Activated naive CD8-positive, alpha-beta T cell treated with anti-CD3 and anti-CD28 coated beads, Interleukin-2, amount 10 ng/mL, durations not matched to agents 7 days and 5 days (primary cell): ENCODE results near the gene SPECC1L. TPM values are rescaled to one million over a fixed set of nuclear protein-coding genes. Genes with fewer than 3 reads are reported as not detected.

ENCODE experiments used
- ATAC-seq: fragments of 150-1000 bp; cut with Tn5 transposase; one replicate; pipeline ENCODE4 v1.10.0; 2021; ENCODE audit warnings: low read depth, moderate library complexity
- POLR2A ChIA-PET: fragments of 350-600 bp; sonication (Branson Sonifier 250); formaldehyde crosslinking; loops from one replicate; lab custom pipeline; 2021; ENCODE audit warnings: antibody characterized with exemption; lab: Charles Lee
- DNase-seq: peaks from one replicate; pipeline ENCODE4 v3.0.0; 2021
- H3K27ac Mint-ChIP-seq: one replicate; pipeline ENCODE4 v1.8.0; 2022; ENCODE audit warnings: mild to moderate bottlenecking, mixed read lengths
- H3K27me3 Mint-ChIP-seq: one replicate; pipeline ENCODE4 v1.8.0; 2022; ENCODE audit warnings: mild to moderate bottlenecking, moderate library complexity, mixed read lengths
- H3K36me3 Mint-ChIP-seq: one replicate; pipeline ENCODE4 v1.8.0; 2021; ENCODE audit warnings: mild to moderate bottlenecking, mixed read lengths
- H3K4me1 Mint-ChIP-seq: one replicate; pipeline ENCODE4 v1.8.0; 2021; ENCODE audit warnings: mixed read lengths
- H3K4me3 Mint-ChIP-seq: one replicate; pipeline ENCODE4 v1.8.0; 2022; ENCODE audit warnings: mild to moderate bottlenecking, moderate library complexity, mixed read lengths
- H3K9me3 Mint-ChIP-seq: one replicate; pipeline ENCODE4 v1.8.0; 2021; ENCODE audit warnings: mixed read lengths
- total RNA-seq, 2 experiments: library from RNA; stranded (reverse); gene quantifications; one replicate each; pipeline ENCODE4 v1.2.3, GENCODE V29; 2021

Gene SPECC1L
- total RNA-seq, 2 experiments from 2014 or later: 55.4 to 59.4 TPM

DNA sequence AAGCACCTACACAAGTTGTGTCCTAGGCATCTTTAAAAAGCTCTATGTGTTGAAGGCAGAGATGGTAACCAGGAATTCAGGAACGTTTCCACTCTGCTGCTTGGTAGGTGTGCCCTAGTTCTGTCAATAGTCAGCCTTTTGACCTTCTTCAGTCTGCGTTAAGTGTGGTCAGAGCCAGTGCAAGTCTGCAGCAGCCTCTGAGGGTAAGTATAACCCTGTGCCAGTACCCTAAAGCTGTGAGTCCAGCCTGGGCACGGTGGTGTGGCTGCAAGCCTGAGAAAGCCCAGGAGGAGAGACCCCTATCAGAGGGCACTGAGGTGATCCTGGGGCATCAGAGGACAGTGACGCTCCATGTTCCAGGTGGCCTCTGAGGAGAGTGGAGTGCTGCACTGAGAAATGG lies 80.0 kb downstream of the SPECC1L start:
- POLR2A ChIA-PET: no interaction called here
- ATAC-seq (no peak), DNase-seq (no peak)
- peaks cover 5% of the 10 kb centered on the region for H3K9me3 Mint-ChIP-seq
- H3K4me3 Mint-ChIP-seq: no peak overlapping the region
- H3K27ac Mint-ChIP-seq: no peak overlapping the region
- peaks cover 62% of the 10 kb centered on the region for H3K36me3 Mint-ChIP-seq
- peaks cover 4% of the 10 kb centered on the region for H3K4me1 Mint-ChIP-seq
- no peaks in the 10 kb centered on the region for H3K27me3 Mint-ChIP-seq

- H3K4me1 Mint-ChIP-seq: peaks cover 5% of the 10 kb centered on the region
- no peak for ATAC-seq
- H3K27me3 Mint-ChIP-seq: no peaks in the 10 kb centered on the region
- H3K36me3 Mint-ChIP-seq: peaks cover 62% of the 10 kb centered on the region
- peaks cover 5% of the 10 kb centered on the region for H3K9me3 Mint-ChIP-seq
- no peak for DNase-seq
- no peak overlapping the region for H3K27ac Mint-ChIP-seq
- POLR2A ChIA-PET: no interaction called here
- no peak overlapping the region for H3K4me3 Mint-ChIP-seq
Observed at GRCh38 chr22:24353121-24353520, 82.5 kb downstream of the SPECC1L start.

- Mint-ChIP-seq H3K27ac (no peak overlapping the region), H3K4me3 (no peak overlapping the region), H3K27me3 (no peaks in the 10 kb centered on the region), H3K36me3 (peaks cover 54% of the 10 kb centered on the region), H3K4me1 (peaks cover 16% of the 10 kb centered on the region), H3K9me3 (peaks cover 5% of the 10 kb centered on the region)
- no peak for ATAC-seq
- POLR2A ChIA-PET: no interaction called here
- DNase-seq: no peak
Observed at GRCh38 chr22:24355574-24355973, 84.9 kb downstream of the SPECC1L start.

GRCh38 chr22:24357547-24357946 lies 86.9 kb downstream of the SPECC1L start:
- no peaks in the 10 kb centered on the region for H3K27me3 Mint-ChIP-seq
- POLR2A ChIA-PET: no interaction called here
- peaks cover 5% of the 10 kb centered on the region for H3K9me3 Mint-ChIP-seq
- peaks cover 16% of the 10 kb centered on the region for H3K4me1 Mint-ChIP-seq
- DNase-seq: no peak
- no peak overlapping the region for H3K4me3 Mint-ChIP-seq
- no peak overlapping the region for H3K27ac Mint-ChIP-seq
- ATAC-seq: no peak
- peaks cover 49% of the 10 kb centered on the region for H3K36me3 Mint-ChIP-seq

GRCh38 chr22:24358105-24358836 lies 87.6 kb downstream of the SPECC1L start:
- peaks cover 3% of the 10 kb centered on the region for H3K9me3 Mint-ChIP-seq
- peaks cover 41% of the 10 kb centered on the region for H3K36me3 Mint-ChIP-seq
- POLR2A ChIA-PET: no interaction called here
- H3K4me1 Mint-ChIP-seq: peaks cover 16% of the 10 kb centered on the region
- no peak for DNase-seq
- no peak overlapping the region for H3K27ac Mint-ChIP-seq
- no peak overlapping the region for H3K4me3 Mint-ChIP-seq
- no peaks in the 10 kb centered on the region for H3K27me3 Mint-ChIP-seq
- ATAC-seq: no peak

DNA sequence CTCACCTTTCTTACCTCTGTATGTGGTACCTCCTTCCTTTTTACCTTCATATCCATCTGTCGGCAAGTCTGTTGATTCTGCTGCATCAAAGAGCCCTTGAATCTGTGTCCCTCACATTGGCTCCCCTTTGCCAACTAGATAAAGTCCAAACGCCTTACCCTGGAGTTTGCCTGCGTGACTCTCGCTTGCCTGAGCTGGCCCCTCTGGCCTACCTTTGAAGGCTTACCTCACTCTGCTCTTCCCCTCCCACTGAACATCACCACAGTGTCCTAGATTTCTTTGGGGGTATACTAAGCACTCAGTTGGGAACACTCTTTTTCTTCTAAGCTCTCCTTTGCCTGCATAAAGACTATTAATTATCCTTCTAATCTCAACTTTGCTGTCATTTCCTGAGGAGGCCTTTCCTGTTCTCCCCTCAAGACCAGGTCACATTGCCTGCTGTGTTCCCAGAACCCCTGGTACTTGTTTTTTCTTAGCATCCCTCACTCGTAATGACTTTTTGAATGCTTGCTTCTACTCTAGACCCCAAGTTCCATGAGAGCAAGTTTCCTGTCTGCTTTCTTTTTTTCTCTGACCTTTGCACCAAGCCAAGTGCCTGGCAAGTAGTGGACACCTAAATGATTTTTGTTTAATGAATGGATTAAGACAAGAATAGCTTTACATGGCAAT lies 89.0 kb downstream of the SPECC1L start:
- Mint-ChIP-seq H3K27ac (peak overlapping the region; percentile 17), H3K27me3 (no peaks in the 10 kb centered on the region), H3K36me3 (peaks cover 29% of the 10 kb centered on the region), H3K9me3 (no peaks in the 10 kb centered on the region), H3K4me3 (no peak overlapping the region), H3K4me1 (peaks cover 16% of the 10 kb centered on the region)
- POLR2A ChIA-PET: no interaction called here
- ATAC-seq (no peak), DNase-seq (no peak)

DNA sequence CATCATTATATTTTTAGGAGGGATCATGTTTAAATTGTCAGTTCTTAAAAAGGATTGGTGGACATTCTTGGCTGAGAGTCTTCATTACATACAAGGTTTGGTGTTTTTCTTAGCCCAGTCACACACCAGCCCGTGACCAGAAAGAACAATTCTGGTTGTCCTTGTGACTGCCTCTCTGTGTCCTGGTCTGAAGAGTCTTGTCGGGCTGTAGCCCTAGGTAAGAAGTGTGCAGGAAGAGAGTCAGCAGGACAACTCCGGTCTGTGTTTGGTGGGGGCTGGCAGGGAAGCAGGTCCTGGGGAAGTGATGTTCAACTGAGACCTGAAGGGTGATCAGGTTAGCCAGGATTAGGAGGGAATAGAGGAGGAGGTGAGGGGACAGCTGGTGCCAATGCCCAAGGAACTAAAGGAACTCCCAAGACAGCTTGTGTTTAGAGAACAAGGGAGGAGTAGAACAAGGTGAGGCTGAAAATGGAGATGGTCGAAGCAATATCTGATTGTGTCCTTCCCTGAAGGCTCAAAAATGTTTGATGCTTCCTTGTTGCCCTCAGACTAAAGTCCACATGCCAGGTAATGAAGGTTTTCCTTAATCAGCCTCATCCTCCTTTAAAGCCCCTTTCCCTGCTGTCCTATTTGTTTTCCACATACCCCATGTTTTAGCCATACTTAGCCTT lies 91.5 kb downstream of the SPECC1L start:
- DNase-seq (no peak), ATAC-seq (no peak)
- POLR2A ChIA-PET: no interaction called here
- H3K4me1 Mint-ChIP-seq: peaks cover 14% of the 10 kb centered on the region
- no peak overlapping the region for H3K4me3 Mint-ChIP-seq
- H3K27me3 Mint-ChIP-seq: no peaks in the 10 kb centered on the region
- no peaks in the 10 kb centered on the region for H3K9me3 Mint-ChIP-seq
- no peak overlapping the region for H3K27ac Mint-ChIP-seq
- peaks cover 35% of the 10 kb centered on the region for H3K36me3 Mint-ChIP-seq

DNA sequence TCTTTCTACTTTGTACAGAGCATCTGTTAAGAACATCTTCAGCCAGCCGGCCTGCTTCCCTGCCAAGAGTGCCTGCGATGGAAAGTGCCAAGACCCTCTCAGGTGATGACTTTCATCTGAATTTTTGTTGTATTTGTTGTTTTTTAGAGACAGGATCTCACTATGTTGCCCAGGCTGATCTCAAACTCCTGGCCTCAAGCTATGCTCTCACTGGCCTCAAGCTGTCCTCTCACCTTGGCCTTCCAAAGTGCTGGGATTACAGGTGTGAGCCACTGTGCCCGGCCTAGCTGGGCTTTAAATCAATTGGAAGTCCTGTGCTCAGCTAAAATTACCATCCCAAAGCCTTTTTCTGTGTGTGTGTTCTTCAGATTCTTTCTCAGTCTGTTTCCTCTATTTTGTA lies 92.6 kb downstream of the SPECC1L start:
- peaks cover 33% of the 10 kb centered on the region for H3K36me3 Mint-ChIP-seq
- H3K27me3 Mint-ChIP-seq: no peaks in the 10 kb centered on the region
- H3K27ac Mint-ChIP-seq: no peak overlapping the region
- POLR2A ChIA-PET: no interaction called here
- H3K4me3 Mint-ChIP-seq: no peak overlapping the region
- peaks cover 13% of the 10 kb centered on the region for H3K4me1 Mint-ChIP-seq
- no peaks in the 10 kb centered on the region for H3K9me3 Mint-ChIP-seq
- ATAC-seq (no peak), DNase-seq (no peak)

- POLR2A ChIA-PET: no interaction called here
- ATAC-seq: no peak
- no peaks in the 10 kb centered on the region for H3K27me3 Mint-ChIP-seq
- no peaks in the 10 kb centered on the region for H3K9me3 Mint-ChIP-seq
- DNase-seq: no peak
- H3K27ac Mint-ChIP-seq: no peak overlapping the region
- peaks cover 3% of the 10 kb centered on the region for H3K4me1 Mint-ChIP-seq
- H3K4me3 Mint-ChIP-seq: no peak overlapping the region
- H3K36me3 Mint-ChIP-seq: peaks cover 48% of the 10 kb centered on the region
Observed at GRCh38 chr22:24366701-24367100, 96.1 kb downstream of the SPECC1L start.

- no peak overlapping the region for H3K27ac Mint-ChIP-seq
- H3K4me1 Mint-ChIP-seq: peaks cover 1% of the 10 kb centered on the region
- H3K36me3 Mint-ChIP-seq: peaks cover 55% of the 10 kb centered on the region
- no peaks in the 10 kb centered on the region for H3K27me3 Mint-ChIP-seq
- ATAC-seq (no peak), DNase-seq (no peak)
- H3K9me3 Mint-ChIP-seq: peaks cover 4% of the 10 kb centered on the region
- no peak overlapping the region for H3K4me3 Mint-ChIP-seq
- POLR2A ChIA-PET: no interaction called here
Observed at GRCh38 chr22:24367841-24368240, 97.2 kb downstream of the SPECC1L start.

- POLR2A ChIA-PET: no interaction called here
Observed at GRCh38 chr22:24370401-24370800, 99.8 kb downstream of the SPECC1L start.

GRCh38 chr22:24376002-24376401 lies 105.4 kb downstream of the SPECC1L start:
- Mint-ChIP-seq H3K27ac (no peak overlapping the region), H3K36me3 (peaks cover 56% of the 10 kb centered on the region), H3K9me3 (peaks cover 9% of the 10 kb centered on the region), H3K4me1 (peaks cover 20% of the 10 kb centered on the region), H3K4me3 (no peak overlapping the region), H3K27me3 (no peaks in the 10 kb centered on the region)
- POLR2A ChIA-PET: interaction anchor here (0.7 kb wide), 1 partner anchor 462 kb away, joined by 3 read pairs; no protein-coding TSS in a partner anchor
- DNase-seq (no peak), ATAC-seq (no peak)

More at GRCh38 chr22:24370401-24370800, 99.8 kb downstream of the SPECC1L start:
- no peak overlapping the region for H3K27ac Mint-ChIP-seq
- no peak for DNase-seq
- peaks cover 65% of the 10 kb centered on the region for H3K36me3 Mint-ChIP-seq
- H3K27me3 Mint-ChIP-seq: no peaks in the 10 kb centered on the region
- H3K9me3 Mint-ChIP-seq: peaks cover 9% of the 10 kb centered on the region
- no peak for ATAC-seq
- no peak overlapping the region for H3K4me3 Mint-ChIP-seq
- peaks cover 1% of the 10 kb centered on the region for H3K4me1 Mint-ChIP-seq

DNA sequence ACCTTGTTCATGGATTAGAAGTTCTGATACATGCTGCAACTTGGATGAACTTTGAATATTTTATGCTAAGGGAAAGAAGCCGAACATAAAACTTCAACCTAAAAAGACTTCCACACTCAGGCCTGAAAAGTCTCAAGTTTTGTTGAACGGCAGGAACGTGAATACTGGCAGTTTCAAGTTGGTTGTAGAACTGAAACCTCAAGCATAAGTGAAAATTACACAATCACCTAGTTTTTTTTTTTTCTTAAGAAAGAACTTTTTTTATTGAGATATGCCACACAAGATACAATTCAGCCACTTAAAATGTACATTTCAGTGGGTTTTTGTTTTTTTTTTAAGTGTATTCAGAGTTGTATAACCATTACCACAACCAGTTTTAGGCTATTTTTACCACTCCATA lies 106.0 kb downstream of the SPECC1L start:
- Mint-ChIP-seq H3K9me3 (peaks cover 9% of the 10 kb centered on the region), H3K27ac (no peak overlapping the region), H3K4me3 (no peak overlapping the region), H3K4me1 (peaks cover 20% of the 10 kb centered on the region), H3K27me3 (no peaks in the 10 kb centered on the region), H3K36me3 (peaks cover 55% of the 10 kb centered on the region)
- POLR2A ChIA-PET: no interaction called here
- ATAC-seq (no peak), DNase-seq (no peak)
